BJ (cell line): ENCODE results near the gene CAMKMT. TPM values are rescaled to one million over a fixed set of nuclear protein-coding genes. Genes with fewer than 3 reads are reported as not detected.

ENCODE experiments used
- CTCF ChIA-PET: fragments of 350-600 bp; formaldehyde crosslinking; extraction: SDS; loops from one replicate; lab custom pipeline; 2021; ENCODE audit warnings: antibody characterized with exemption, inconsistent platforms; lab: Yijun Ruan, JAX
- POLR2A ChIA-PET: fragments of 300-600 bp; sonication (Branson Sonifier 250); formaldehyde crosslinking; extraction: SDS; loops from one replicate; lab custom pipeline; 2021; ENCODE audit warnings: antibody characterized with exemption; lab: Charles Lee
- DNase-seq: peaks from one replicate; pipeline ENCODE4 v3.0.0-alpha.2; 2011; ENCODE audit warnings: low read depth
- H3K27me3 ChIP-seq: 2 replicates; pipeline ENCODE4 v1.6.0; 2011; ENCODE audit warnings: low read length; ENCODE audit not compliant: control insufficient read depth, insufficient read depth
- H3K36me3 ChIP-seq: 2 replicates; pipeline ENCODE4 v1.5.1; 2011; ENCODE audit warnings: low read length; ENCODE audit not compliant: control insufficient read depth, insufficient read depth
- H3K4me3 ChIP-seq: 2 replicates; pipeline ENCODE4 v1.5.1; 2011; ENCODE audit warnings: low read depth, mild to moderate bottlenecking, control low read depth, low read length
- CTCF ChIP-seq: IDR thresholded peaks from 2 replicates; pipeline ENCODE4 v1.5.1; 2011; ENCODE audit warnings: low read depth, mild to moderate bottlenecking, control low read depth, inconsistent platforms, low read length, moderate library complexity; ENCODE audit not compliant: insufficient read depth
- polyA plus RNA-seq: library from polyadenylated mRNA; depleted of rRNA; stranded (reverse); fragments of >200 nt; gene quantifications from 2 replicates; pipeline ENCODE4 v1.2.3, GENCODE V29; 2011

The CAMKMT gene
- polyA plus RNA-seq, 1 experiment, result 2.0 TPM

DNA sequence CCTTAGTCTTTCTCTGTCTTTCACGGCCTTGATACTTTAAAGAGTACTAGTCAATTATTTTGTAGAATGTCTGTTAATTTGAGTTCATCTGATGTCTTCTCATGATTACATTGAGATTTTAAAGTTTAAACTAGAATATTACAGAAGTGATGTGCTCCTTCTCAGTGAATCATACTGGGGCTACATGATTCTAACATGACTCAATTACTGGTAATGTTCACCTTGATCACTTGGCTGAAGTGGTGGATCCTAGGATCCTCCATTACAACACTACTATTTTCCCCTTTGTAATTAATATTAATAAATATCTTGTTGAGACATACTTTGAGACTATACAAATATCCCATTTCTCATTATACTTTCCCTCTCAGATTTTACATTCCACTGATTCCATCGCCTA lies 148.5 kb downstream of the CAMKMT start:
- no peaks in the 10 kb centered on the region for H3K36me3 ChIP-seq
- no peak for TF ChIP-seq CTCF
- DNase-seq, result no peak
- POLR2A ChIA-PET, result no interaction called here
- CTCF ChIA-PET, result interaction anchor here (1.6 kb wide), 1 partner anchor 15 kb away, joined by 6 read pairs; no protein-coding TSS in a partner anchor
- H3K27me3 ChIP-seq, result no peaks in the 10 kb centered on the region
- H3K4me3 ChIP-seq, result no peak overlapping the region

GRCh38 chr2:44515416-44515815 lies 153.7 kb downstream of the CAMKMT start:
- ChIA-PET POLR2A (no interaction called here), CTCF (no interaction called here)
- no peak for DNase-seq
- Histone ChIP-seq H3K4me3 (no peak overlapping the region), H3K27me3 (no peaks in the 10 kb centered on the region), H3K36me3 (no peaks in the 10 kb centered on the region)
- TF ChIP-seq CTCF, result no peak

DNA sequence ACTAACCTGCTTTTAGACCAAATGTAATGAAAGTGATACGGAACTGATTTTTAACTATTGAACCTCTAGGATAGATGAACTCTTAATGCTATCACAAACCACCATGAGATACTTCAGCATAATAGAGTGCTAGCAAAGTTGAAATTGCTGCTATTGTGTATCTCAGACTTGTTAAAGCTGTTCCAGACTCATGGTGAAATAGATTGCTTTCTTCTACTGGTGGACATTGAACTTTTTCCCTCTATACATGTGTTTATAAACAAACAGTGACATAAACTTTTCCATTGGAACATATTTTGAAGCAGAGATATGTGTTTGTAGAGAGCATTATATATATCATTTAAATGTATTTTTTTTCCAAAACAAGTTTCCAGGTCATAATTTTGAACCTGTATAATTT lies 157.3 kb downstream of the CAMKMT start:
- no peaks in the 10 kb centered on the region for H3K27me3 ChIP-seq
- CTCF ChIA-PET, result no interaction called here
- DNase-seq, result no peak
- H3K36me3 ChIP-seq, result no peaks in the 10 kb centered on the region
- H3K4me3 ChIP-seq, result no peak overlapping the region
- POLR2A ChIA-PET, result no interaction called here
- no peak for TF ChIP-seq CTCF

DNA sequence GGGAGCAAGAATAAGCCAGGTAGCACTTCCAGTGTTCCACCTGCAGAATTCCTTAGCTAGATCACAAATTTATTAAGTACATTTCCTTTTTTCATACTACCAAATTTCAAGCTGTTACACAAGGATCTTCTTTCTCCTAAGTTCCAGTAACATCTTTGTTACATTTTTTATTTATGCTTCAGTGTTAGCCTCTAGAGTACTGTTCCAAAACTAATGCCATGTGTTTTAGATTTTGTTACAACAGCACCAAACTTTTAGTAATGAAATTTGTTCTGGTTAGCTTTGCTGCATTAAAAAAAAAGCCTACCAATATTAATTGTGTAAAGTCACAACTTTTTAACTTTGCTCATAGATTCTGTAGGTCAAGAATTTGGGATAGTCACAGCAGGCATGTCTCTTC lies 161.1 kb downstream of the CAMKMT start:
- H3K4me3 ChIP-seq, result no peak overlapping the region
- CTCF ChIA-PET, result interaction anchor here (1.3 to 1.5 kb wide), 2 partner anchors 43 to 280 kb away, joined by 3 read pairs; no protein-coding TSS in a partner anchor
- peak; percentile 5 for DNase-seq
- no peaks in the 10 kb centered on the region for H3K27me3 ChIP-seq
- no peaks in the 10 kb centered on the region for H3K36me3 ChIP-seq
- POLR2A ChIA-PET, result no interaction called here
- no peak for TF ChIP-seq CTCF

DNA sequence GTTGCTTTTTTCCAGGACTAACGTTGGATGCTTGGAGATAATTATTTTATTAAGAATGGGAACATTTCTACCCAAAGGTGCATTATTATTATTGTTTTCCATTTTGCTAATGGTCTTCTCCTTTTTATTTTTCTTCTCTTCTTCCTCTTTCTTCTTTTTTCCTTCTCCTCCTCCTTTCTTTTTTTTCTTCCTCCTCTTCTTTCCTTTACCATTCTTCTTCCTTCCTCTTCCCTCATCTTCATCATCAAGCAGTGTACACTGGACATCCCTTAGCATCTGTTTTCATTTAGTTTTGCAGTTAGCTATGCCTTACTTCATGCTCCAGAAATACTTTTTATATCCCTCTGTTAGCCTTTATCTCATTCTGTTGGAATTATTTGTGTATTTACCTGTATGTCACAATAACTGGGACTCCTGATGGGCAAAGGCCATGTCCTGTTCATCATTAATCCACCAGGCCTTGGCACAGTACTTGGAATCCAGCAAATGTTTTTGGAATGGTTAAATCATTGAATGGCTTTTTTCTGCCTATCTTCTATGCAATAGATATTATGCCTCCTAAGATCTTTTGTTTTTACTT lies 162.7 kb downstream of the CAMKMT start:
- no peaks in the 10 kb centered on the region for H3K27me3 ChIP-seq
- TF ChIP-seq CTCF, result no peak
- POLR2A ChIA-PET, result no interaction called here
- no peak overlapping the region for H3K4me3 ChIP-seq
- no peak for DNase-seq
- CTCF ChIA-PET, result interaction anchor here (0.7 kb wide), 1 partner anchor 132 kb away, joined by 3 read pairs; no protein-coding TSS in a partner anchor
- no peaks in the 10 kb centered on the region for H3K36me3 ChIP-seq
